SK-MEL-5 (cell line): ENCODE data around the gene FEM1B. TPM values are rescaled to one million over a fixed set of nuclear protein-coding genes. Genes with fewer than 3 reads are reported as not detected.

Source experiments
- DNase-seq: peaks from one replicate; pipeline ENCODE4 v3.0.0-alpha.2; 2016; ENCODE audit warnings: low read depth, low spot score
- in situ Hi-C: cut with HindIII; loops from 2 replicates; pipeline ENCODE4 v1.10.0; 2016; ENCODE audit warnings: low sequenced_read_pairs, high pct_unique_total_duplicates, low pct_unique_long_range_greater_than_20kb
- total RNA-seq: library from RNA; depleted of rRNA; stranded (reverse); fragments of >200 nt; shearing (Covaris generic); gene quantifications from 2 replicates; pipeline ENCODE4 v1.2.3, GENCODE V29; 2014

The FEM1B gene
- total RNA-seq, 1 experiment from 2014 or later: 53.4 TPM

GRCh38 chr15:68278345-68278594 is 725 bp downstream of the FEM1B start:
- in situ Hi-C loops: no loop called here
- DNase-seq: no peak

DNA sequence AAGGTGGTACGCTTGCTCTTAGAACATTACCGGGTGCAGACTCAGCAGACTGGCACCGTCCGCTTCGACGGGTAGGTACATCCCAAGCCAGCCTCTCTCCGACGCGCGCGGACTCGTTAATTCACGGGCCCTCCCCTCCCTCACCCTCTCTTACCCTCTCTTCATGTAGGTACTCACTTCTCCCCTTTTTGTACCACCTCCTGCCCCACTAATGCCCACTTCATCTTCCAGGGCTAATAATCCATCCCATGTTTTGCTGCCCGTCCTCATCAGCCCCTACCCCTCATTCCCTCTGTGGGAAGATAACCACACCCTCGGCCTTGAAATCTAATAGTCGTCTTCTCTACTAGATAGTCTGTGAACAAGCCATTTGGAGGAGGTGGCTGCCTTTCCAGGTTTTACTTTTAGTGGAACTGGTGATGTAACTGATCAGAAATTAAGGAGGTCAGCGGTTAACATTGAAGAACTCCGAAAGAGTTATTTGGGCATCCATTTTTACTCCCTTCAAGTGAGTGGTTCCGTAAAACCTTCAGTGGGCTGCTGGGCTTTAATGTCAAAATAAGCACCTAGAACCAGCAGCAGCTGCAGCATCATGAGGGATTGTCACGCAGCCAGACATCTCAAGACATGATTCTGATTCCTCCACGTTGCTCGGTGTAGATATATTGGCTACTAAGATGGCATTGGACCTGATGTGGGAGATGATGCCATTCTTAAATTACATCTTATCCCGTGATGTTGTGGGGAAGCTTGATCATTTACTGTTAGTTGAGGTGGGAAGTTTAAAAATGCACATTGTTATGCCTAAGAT is 1.3 kb downstream of the FEM1B start:
- peak; percentile 47 for DNase-seq
- in situ Hi-C loops: no loop called here

- in situ Hi-C loops: no loop called here
- no peak for DNase-seq
These were observed 2.5 kb downstream of the FEM1B start for GRCh38 chr15:68279779-68280753.

GRCh38 chr15:68281008-68281407 is 3.5 kb downstream of the FEM1B start:
- in situ Hi-C loops: no loop called here

GRCh38 chr15:68283401-68283800 is 5.9 kb downstream of the FEM1B start:
- in situ Hi-C loops: no loop called here
- no peak for DNase-seq

More at GRCh38 chr15:68281008-68281407, 3.5 kb downstream of the FEM1B start:
- DNase-seq: peak; percentile 42

DNA sequence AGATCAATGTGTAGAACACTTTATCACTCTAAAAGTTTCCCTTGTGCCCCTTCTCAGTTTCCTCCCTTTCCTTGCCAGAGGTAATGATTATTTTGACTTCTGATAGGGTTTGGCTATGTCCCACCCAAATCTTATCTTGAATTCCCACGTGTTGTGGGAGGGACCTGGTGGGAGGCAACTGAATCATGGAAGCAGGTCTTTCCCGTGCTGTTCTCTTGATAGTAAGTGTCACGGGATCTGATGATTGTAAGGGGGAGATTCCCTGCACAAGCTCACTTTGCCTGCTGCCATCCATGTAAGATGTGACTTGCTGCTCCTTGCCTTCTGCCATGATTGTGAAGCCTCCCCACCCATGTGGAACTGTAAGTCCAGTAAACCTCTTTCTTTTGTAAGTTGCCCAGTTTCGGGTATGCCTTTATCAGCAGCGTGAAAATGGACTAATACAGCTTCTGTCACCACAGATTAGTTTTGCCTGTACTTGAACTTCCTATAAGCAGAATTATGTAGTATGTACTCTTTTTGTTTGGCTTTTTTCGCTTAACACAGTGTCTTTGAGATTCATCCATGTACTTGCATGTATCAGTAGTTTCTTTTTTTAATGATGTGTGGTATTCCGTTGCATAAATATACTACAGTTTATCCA is 7.2 kb downstream of the FEM1B start:
- in situ Hi-C loops: no loop called here
- DNase-seq: no peak

- in situ Hi-C loops: no loop called here
- DNase-seq: no peak
These were observed 7.9 kb downstream of the FEM1B start for GRCh38 chr15:68285259-68285980.

DNA sequence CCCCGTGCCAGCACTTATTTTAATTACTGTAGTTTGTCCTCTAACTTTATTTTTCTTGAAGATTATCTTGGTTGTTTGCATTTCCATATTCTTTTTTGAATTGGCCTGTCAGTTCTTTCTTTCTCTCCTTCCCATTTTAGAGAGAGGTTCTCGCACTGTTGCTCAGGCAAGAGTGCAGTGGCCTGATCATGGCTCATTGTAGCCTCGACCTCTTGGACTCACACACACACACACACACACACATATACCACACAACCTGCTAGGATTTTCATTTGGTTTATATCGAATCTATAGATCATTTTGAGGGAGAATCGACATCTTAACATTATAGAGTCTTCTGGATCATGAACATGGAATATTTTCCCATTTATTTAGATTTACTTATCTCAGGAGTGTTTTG is 8.7 kb downstream of the FEM1B start:
- no peak for DNase-seq
- in situ Hi-C loops: no loop called here

DNA sequence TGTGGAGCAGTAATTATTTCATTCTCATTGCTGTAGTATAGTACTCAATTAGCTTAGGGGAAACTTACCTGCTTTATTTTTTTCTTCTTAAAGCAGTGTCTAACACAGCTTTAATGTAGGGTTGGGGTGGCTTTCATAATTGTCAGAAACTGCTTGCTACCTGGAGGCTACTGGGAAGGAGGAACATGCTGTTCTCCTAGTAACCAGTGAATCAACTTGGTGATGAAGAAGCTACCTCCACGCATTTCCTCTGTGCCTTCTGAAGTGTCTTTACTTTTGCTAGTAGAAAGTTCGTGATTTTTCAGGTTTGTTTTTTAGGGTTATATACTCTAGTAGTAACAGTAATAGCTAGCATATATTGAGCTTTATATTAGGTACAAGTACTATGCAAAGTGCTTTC is 11.5 kb downstream of the FEM1B start:
- no peak for DNase-seq
- in situ Hi-C loops: no loop called here

GRCh38 chr15:68289621-68290352 is 12.2 kb downstream of the FEM1B start:
- in situ Hi-C loops: no loop called here
- DNase-seq: no peak

DNA sequence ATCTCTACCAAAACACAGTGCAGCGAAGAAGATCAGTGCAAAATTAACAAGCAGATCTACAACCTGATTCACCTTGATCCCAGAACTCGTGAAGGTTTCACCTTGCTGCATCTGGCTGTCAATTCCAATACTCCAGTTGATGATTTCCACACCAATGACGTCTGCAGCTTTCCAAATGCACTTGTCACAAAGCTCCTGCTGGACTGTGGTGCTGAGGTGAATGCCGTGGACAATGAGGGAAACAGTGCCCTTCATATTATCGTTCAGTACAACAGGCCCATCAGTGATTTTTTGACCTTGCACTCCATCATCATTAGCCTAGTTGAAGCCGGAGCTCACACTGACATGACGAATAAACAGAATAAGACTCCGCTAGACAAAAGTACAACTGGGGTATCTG is 13.2 kb downstream of the FEM1B start:
- in situ Hi-C loops: no loop called here
- no peak for DNase-seq

DNA sequence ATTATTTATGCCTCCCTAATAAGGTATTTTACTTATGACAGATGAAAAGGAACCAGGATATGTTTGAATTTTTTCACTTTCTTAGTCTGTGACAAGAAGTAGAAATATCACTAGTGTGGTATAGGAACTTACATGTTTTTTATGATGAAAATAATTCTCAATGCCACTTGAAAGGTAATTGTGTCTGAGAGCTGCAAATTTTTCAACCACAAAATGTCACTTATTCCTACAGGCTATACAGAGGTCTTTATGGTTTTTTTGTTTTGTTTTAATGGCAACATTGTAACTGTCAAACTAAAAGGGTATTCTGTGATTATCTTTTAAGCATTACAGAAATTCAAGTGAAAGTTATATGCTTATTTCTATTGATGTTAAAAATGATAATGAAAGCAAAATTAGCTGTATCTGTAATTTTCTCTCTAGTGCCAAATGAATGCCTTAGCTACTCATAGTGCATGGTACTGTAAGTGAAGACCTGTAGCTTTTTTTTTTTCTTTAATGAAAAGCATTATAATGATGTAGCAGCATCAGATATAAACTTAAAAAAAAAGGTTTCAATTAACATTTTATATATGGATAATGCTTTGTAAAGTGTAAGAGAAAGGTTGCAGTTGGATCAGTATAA is 14.7 kb downstream of the FEM1B start:
- in situ Hi-C loops: no loop called here
- no peak for DNase-seq

DNA sequence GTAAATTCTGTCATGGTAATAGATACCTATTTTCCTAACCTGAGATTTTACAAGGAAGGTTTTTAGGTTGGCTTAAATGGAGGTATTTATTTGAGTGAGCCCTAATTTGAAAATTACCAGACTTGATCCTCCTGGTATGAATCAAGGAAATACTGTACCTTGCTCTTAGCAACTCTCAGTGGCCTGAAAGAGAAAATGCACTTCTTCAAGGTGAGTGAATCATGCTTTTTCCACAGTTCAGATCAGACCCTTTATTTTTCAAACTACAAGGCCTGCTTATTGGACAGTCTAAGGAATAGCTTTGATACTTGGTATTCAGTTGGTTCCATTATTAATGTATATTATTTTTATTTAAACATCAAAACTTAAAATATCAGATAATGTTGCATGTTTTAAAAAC is 15.4 kb downstream of the FEM1B start:
- DNase-seq: no peak
- in situ Hi-C loops: no loop called here

DNA sequence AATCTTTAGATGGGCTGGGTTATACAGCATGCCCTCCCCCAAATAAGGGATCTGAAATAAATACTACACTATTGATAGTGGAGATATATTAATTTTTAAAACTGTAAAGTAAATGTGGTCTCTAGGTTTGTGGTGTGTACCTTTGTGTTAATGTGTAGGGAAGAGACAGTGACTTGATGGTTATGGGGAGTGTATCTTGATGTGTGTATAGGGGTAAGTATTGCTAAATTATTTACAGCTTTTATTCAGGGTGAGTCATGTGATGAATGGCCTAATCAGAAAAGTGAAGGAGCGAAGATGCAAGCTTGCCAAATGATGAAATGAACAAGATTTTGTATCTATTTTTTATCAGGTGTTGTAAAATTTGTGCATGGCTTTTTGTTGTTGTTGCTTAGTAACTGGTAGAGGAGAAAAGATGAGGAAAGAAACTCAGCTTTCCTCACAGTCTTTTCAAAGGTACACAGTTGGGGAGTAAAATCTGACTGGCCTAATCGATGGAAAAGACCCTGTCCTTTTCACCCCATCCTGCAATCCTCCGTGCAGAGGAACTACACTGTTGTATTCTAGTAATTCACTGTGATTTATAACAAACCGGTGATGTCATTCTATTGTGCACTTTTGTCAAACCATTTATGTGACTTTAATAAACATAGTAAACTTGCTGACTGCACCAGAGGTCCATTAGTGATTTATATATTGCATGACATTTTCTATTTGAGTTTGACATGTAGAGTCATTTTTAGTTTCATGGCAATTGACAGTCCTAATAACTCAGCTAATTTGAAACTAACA is 17.7 kb downstream of the FEM1B start:
- in situ Hi-C loops: no loop called here
- DNase-seq: no peak

GRCh38 chr15:68298336-68298735 is 20.8 kb downstream of the FEM1B start:
- in situ Hi-C loops: no loop called here
- DNase-seq: no peak

DNA sequence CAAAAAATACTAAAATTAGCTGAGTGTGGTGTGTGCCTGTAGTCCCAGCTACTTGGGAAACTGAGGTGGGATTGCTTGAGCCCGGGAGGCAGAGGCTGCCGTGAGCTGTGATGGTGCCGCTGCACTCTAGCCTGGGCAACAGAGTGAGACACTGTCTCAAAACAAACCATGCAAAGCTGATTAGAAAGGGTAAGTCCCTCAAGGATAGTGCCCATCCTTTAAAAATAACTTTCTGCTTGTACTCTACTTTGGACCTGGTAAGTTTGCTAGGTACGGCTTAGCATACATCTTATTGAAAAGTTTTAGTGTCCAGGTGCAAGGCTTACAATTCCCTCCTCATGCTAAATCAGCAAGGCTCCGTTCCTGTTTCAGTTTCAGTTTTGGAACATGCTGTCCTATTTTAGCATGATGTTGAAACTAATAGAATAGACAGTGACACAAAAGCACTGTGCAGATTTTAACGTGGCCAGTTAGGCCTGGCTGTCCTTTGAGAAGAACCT is 21.4 kb downstream of the FEM1B start:
- in situ Hi-C loops: no loop called here
- DNase-seq: no peak
